HCT116 (cell line): Measurements from ENCODE around the gene SLC13A3. TPM values are rescaled to one million over a fixed set of nuclear protein-coding genes. Genes with fewer than 3 reads are reported as not detected.

Experiments
- ATAC-seq: fragments of 200-7000 bp; cut with Tn5 transposase; 2 replicates; pipeline ENCODE4 v1.9.1; 2020; ENCODE audit warnings: mild to moderate bottlenecking, moderate library complexity
- BruUV-seq: library from RNA; stranded (reverse); fragments of 400-500 nt; replicated peaks from 2 replicates; lab custom pipeline; 2021; lab: Mats Ljungman, UMichigan
- CTCF ChIA-PET: fragments of 300-600 bp; sonication (Branson Sonifier 250); formaldehyde crosslinking; loops from one replicate; lab custom pipeline; 2021; ENCODE audit warnings: antibody characterized with exemption; lab: Charles Lee
- POLR2A ChIA-PET: fragments of 300-600, 350-600 bp; sonication (Branson Sonifier 250); formaldehyde crosslinking; loops from one replicate; lab custom pipeline; 2021; ENCODE audit warnings: antibody characterized with exemption; lab: Charles Lee
- RAD21 ChIA-PET, 2 experiments: fragments of 300-600 bp; sonication (Branson Sonifier 250); formaldehyde crosslinking; loops; one replicate each; lab custom pipeline; 2023; ENCODE audit warnings: low total read pairs in 2 of 2; ENCODE audit not compliant: uncharacterized antibody in 2 of 2, unreplicated experiment in 2 of 2, low non-redundant PET in 1 of 2; lab: Charles Lee
- DNase-seq: peaks from one replicate; pipeline ENCODE4 v3.0.0-alpha.2; 2010; ENCODE audit warnings: low read depth, low spot score
- H2AFZ ChIP-seq: fragments of 200-600 bp; shearing (Covaris generic), sonication (generic); 2 replicates; pipeline ENCODE4 v1.6.1; 2017; ENCODE audit warnings: low read depth, mixed run types, mixed read lengths, antibody characterized with exemption, low read length; ENCODE audit not compliant: poor library complexity, severe bottlenecking
- H3K27ac ChIP-seq: 2 replicates; pipeline ENCODE4 v1.5.1; 2012; ENCODE audit warnings: low read depth, low read length
- H3K27me3 ChIP-seq: fragments of 200-600 bp; sonication (generic); 2 replicates; pipeline ENCODE4 v1.6.1; 2016; ENCODE audit warnings: mixed run types, low read length, mixed read lengths; ENCODE audit not compliant: insufficient read depth
- H3K36me3 ChIP-seq, 2 experiments: fragments of 200-500 bp in 1 of 2; fragments of 200-600 bp in 1 of 2; sonication (Bioruptor generic) in 1 of 2; sonication (generic) in 1 of 2; 2 replicates each; pipeline versions ENCODE4 v1.5.1 to v1.6.1; 2014 to 2016; ENCODE audit warnings: low read length in 2 of 2, inconsistent platforms in 1 of 2, mixed read lengths in 1 of 2, mixed run types in 1 of 2; ENCODE audit not compliant: insufficient read depth in 2 of 2, control insufficient read depth in 1 of 2
- H3K4me1 ChIP-seq, 2 experiments: fragments of 200-600 bp in 1 of 2; sonication (generic) in 1 of 2; 2 replicates each; pipeline versions ENCODE4 v1.5.1 to v1.6.1; 2012 to 2017; ENCODE audit warnings: low read length in 2 of 2, inconsistent platforms in 1 of 2, mild to moderate bottlenecking in 1 of 2, mixed read lengths in 1 of 2, mixed run types in 1 of 2, moderate library complexity in 1 of 2; ENCODE audit not compliant: insufficient read depth in 2 of 2, control insufficient read depth in 1 of 2
- H3K4me2 ChIP-seq: fragments of 200-600 bp; sonication (generic); 2 replicates; pipeline ENCODE4 v1.6.1; 2017; ENCODE audit warnings: mixed run types, low read length, mixed read lengths
- H3K4me3 ChIP-seq, 2 experiments: fragments of 200-600 bp in 1 of 2; sonication (generic) in 1 of 2; replicated peaks in 1 of 2; 2 replicates each; pipeline ENCODE4 v1.5.1; 2011 to 2016; ENCODE audit warnings: low read length in 2 of 2, control low read depth in 1 of 2, low read depth in 1 of 2, mild to moderate bottlenecking in 1 of 2, mixed read lengths in 1 of 2, mixed run types in 1 of 2
- H3K79me2 ChIP-seq: fragments of 200-600 bp; sonication (generic); 2 replicates; pipeline ENCODE4 v1.6.1; 2017; ENCODE audit warnings: mild to moderate bottlenecking, mixed run types, low read length, moderate library complexity, mixed read lengths; ENCODE audit not compliant: insufficient read depth
- H3K9ac ChIP-seq: fragments of 200-600 bp; sonication (generic); 2 replicates; pipeline ENCODE4 v1.6.1; 2016; ENCODE audit warnings: low read length, mixed read lengths
- H3K9me2 ChIP-seq: fragments of 200-600 bp; sonication (generic), shearing (Covaris generic); 2 replicates; pipeline ENCODE4 v1.6.1; 2017; ENCODE audit warnings: mixed run types, mild to moderate bottlenecking, moderate library complexity; ENCODE audit not compliant: insufficient read depth
- H3K9me3 ChIP-seq, 2 experiments: fragments of 200-500 bp in 1 of 2; fragments of 200-600 bp in 1 of 2; sonication (Bioruptor generic) in 1 of 2; sonication (generic) in 1 of 2; 2 replicates each; pipeline ENCODE4 v1.6.1; 2014 to 2017; ENCODE audit warnings: low read length in 2 of 2, mixed read lengths in 2 of 2, inconsistent platforms in 1 of 2, low read depth in 1 of 2, mild to moderate bottlenecking in 1 of 2, mixed run types in 1 of 2, moderate library complexity in 1 of 2; ENCODE audit not compliant: control insufficient read depth in 1 of 2, insufficient read depth in 1 of 2
- H4K20me1 ChIP-seq: fragments of 200-600 bp; sonication (generic), shearing (Covaris generic); 2 replicates; pipeline ENCODE4 v1.6.1; 2017; ENCODE audit warnings: mixed run types, mild to moderate bottlenecking, moderate library complexity; ENCODE audit not compliant: insufficient read depth
- ATF3 ChIP-seq: IDR thresholded peaks from 2 replicates; pipeline ENCODE4 v1.6.1; 2012
- CBX3 ChIP-seq: IDR thresholded peaks from 2 replicates; pipeline ENCODE4 v1.6.1; 2012; ENCODE audit warnings: low read depth
- CTCF ChIP-seq, 3 experiments: fragments of 200-600 bp in 1 of 3; sonication (generic) in 1 of 3; IDR thresholded peaks in 2 of 3; conservative IDR thresholded peaks in 1 of 3; 2 replicates each; pipeline ENCODE4 v1.5.1; 2012 to 2017; ENCODE audit warnings: low read depth in 2 of 3, low read length in 2 of 3, antibody characterized with exemption in 1 of 3, borderline replicate concordance in 1 of 3, control low read depth in 1 of 3, mild to moderate bottlenecking in 1 of 3, mixed read lengths in 1 of 3, mixed run types in 1 of 3, moderate library complexity in 1 of 3; ENCODE audit not compliant: insufficient read depth in 1 of 3
- EGR1 ChIP-seq: IDR thresholded peaks from 2 replicates; pipeline ENCODE4 v1.6.1; 2012; ENCODE audit warnings: low read depth
- ELF1 ChIP-seq: IDR thresholded peaks from 2 replicates; pipeline ENCODE4 v1.6.1; 2012; ENCODE audit warnings: low read depth, borderline replicate concordance
- FOSL1 ChIP-seq: IDR thresholded peaks from 2 replicates; pipeline ENCODE4 v1.6.1; 2012; ENCODE audit warnings: low read depth
- JUND ChIP-seq: IDR thresholded peaks from 2 replicates; pipeline ENCODE4 v1.6.1; 2012
- MAX ChIP-seq: IDR thresholded peaks from 2 replicates; pipeline ENCODE4 v1.6.1; 2012
- POLR2A ChIP-seq: IDR thresholded peaks from 2 replicates; pipeline ENCODE4 v1.7.0; 2011; ENCODE audit warnings: borderline replicate concordance; ENCODE audit not compliant: insufficient read depth, insufficient read length; ENCODE audit errors: extremely low read depth
- POLR2AphosphoS5 ChIP-seq: IDR thresholded peaks from 2 replicates; pipeline ENCODE4 v1.6.1; 2011; ENCODE audit warnings: mild to moderate bottlenecking, low read depth, low read length, moderate library complexity
- REST ChIP-seq: IDR thresholded peaks from 2 replicates; pipeline ENCODE4 v1.6.1; 2012; ENCODE audit warnings: low read depth
- SIN3A ChIP-seq: IDR thresholded peaks from 2 replicates; pipeline ENCODE4 v1.6.1; 2012; ENCODE audit warnings: low read depth
- SP1 ChIP-seq: IDR thresholded peaks from 2 replicates; pipeline ENCODE4 v1.6.1; 2012; ENCODE audit warnings: low read depth
- TCF7L2 ChIP-seq: IDR thresholded peaks from 2 replicates; pipeline ENCODE4 v1.7.0; 2011; ENCODE audit warnings: borderline replicate concordance, inconsistent platforms; ENCODE audit not compliant: insufficient read depth, insufficient read length; ENCODE audit errors: extremely low read depth
- YY1 ChIP-seq: IDR thresholded peaks from 2 replicates; pipeline ENCODE4 v1.6.1; 2011; ENCODE audit warnings: low read length, low read depth, moderate library complexity, mild to moderate bottlenecking; ENCODE audit not compliant: insufficient replicate concordance; ENCODE audit errors: extremely low read depth
- ZBTB33 ChIP-seq: IDR thresholded peaks from 2 replicates; pipeline ENCODE4 v1.6.1; 2011; ENCODE audit warnings: mild to moderate bottlenecking, low read length, moderate library complexity; ENCODE audit not compliant: insufficient replicate concordance; ENCODE audit errors: extremely low read depth
- ZFX ChIP-seq: fragments of 450-650 bp; IDR thresholded peaks from 2 replicates; pipeline ENCODE4 v1.6.1; 2017
- ZNF274 ChIP-seq: fragments of 200-500 bp; sonication (Bioruptor generic); IDR thresholded peaks from 2 replicates; pipeline ENCODE4 v1.6.1; 2014; ENCODE audit warnings: mild to moderate bottlenecking, low read depth, low read length, inconsistent platforms
- intact Hi-C: fragments of 100-400 bp; cut with micrococcal nuclease; formaldehyde crosslinking; loops from 2 replicates; pipeline ENCODE4 v1.10.0; 2022
- total RNA-seq: library from RNA; stranded (reverse); gene quantifications from one replicate; pipeline ENCODE4 v1.2.1, GENCODE V29; 2021; ENCODE audit not compliant: unreplicated experiment

SLC13A3 gene
- total RNA-seq, 1 experiment from 2014 or later, result not detected

- Histone ChIP-seq H2AFZ (no peak within 1 kb of the TSS), H4K20me1 (no peaks in the 10 kb centered on the region), H3K9me3 (no peaks in the 10 kb centered on the region), H3K4me3 (no peak within 1 kb of the TSS), H3K9ac (no peak within 1 kb of the TSS), H3K4me2 (no peak within 1 kb of the TSS), H3K4me1 (no peaks in the 10 kb centered on the region), H3K79me2 (no peaks in the 10 kb centered on the region), H3K27me3 (0 out of 2 replicates have a peak, but pooled peaks cover 6% of the 10 kb centered on the region), H3K9me2 (no peaks in the 10 kb centered on the region), H3K27ac (no peak within 1 kb of the TSS), H3K36me3 (no peaks in the 10 kb centered on the region)
- DNase-seq, result no peak
- ChIA-PET RAD21 (no interaction called here), CTCF (interaction anchor here (0.8 kb wide), 1 partner anchor 20 kb away, joined by 3 read pairs; no protein-coding TSS in a partner anchor), POLR2A (no interaction called here)
- no peak for TF ChIP-seq JUND
- TF ChIP-seq REST, result no peak
- TF ChIP-seq POLR2A, result no peak
- TF ChIP-seq POLR2AphosphoS5, result no peak
- no peak for TF ChIP-seq TCF7L2
- TF ChIP-seq ELF1, result no peak
- no peak for TF ChIP-seq YY1
- TF ChIP-seq FOSL1, result no peak
- TF ChIP-seq SIN3A, result no peak
- no peak for TF ChIP-seq MAX
- no peak for TF ChIP-seq ATF3
- no peak for TF ChIP-seq SP1
- TF ChIP-seq CBX3, result no peak
- TF ChIP-seq ZFX, result no peak
- TF ChIP-seq ZBTB33, result no peak
- no peak for TF ChIP-seq ZNF274
- TF ChIP-seq CTCF (IDR thresholded peaks at IDR 0.05 in 2 of 3, conservative IDR thresholded peaks at IDR 0.05 in 1 of 3; ENCODE audit: borderline replicate concordance in 1 of 3, insufficient read depth in 1 of 3, low read depth in 2 of 3, low read length in 2 of 3), result no peak
- no peak for TF ChIP-seq EGR1
- BruUV-seq, result no TSS peak
- ATAC-seq, result no peak
- intact Hi-C loops, result no loop called here
Measured at GRCh38 chr20:46550461-46550860, 100.8 kb downstream of the SLC13A3 start, which contains the start of gene OCSTAMP. Gene OCSTAMP (minus strand): TSS chr20:46550654. CDS start chr20:46550560, 94 bp downstream.
